Measurements from ENCODE around the gene SMG6. TPM values are rescaled to one million over a fixed set of nuclear protein-coding genes. Genes with fewer than 3 reads are reported as not detected.
"Not testable (repeated sequence)": the region's sequence is repeated elsewhere in the genome, so short reads cannot be mapped to it uniquely, and the experiment has no call there.

The SMG6 gene
- total and polyA plus RNA-seq, 2 of the 13 experiments (the other 11 are each of a cell fraction or from before 2014, with no cell fraction given) = 4.6 to 14.6 TPM

DNA sequence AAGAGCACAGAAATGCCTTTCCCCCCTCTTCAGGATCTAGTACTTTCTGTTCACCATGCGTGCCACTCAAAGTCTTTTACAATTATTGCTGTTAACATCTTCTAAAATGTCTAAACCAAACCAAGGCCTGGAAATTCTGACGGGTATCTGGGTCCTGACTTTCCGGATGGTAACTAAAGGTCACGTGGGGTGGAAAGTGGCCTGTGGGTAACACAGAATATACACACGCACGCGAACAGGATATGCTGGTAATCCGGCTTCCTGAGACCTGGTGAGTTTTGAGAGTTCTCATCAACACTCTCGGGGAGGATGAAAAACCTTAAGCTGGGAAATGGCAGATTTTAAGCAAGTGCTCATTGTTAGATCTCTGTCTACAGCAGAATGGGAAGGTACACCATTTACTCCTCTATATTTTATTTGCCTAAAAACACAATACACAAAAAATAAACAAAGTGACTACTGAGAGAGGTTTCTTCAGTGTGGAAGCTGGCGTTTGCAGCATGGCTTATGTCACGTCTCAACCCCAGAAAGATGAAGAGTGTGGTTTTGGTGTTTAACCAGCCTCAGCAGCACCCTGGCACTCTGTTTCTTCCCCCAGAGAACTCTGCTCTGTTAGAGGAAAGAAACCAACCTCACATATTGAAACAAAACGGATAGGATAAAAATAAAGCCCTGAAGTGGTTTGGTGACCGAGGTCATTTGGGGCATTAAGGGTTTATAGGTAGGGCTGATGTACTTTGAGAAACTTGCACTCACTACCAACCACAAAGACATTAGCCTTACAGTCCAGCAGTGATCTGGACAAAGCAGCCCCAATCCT is 37.3 kb downstream of the SMG6 start:
- no peak overlapping the region for H3K27ac ChIP-seq (ENCODE audit: extremely low read length, insufficient read depth, low read length)
- in situ Hi-C loops (cut with HindIII; ENCODE audit: extremely low pct_ligation_motif_present, low pct_unique_long_range_greater_than_20kb) = no loop called here
- no TSS peak for BruUV-seq (replicated peaks)

DNA sequence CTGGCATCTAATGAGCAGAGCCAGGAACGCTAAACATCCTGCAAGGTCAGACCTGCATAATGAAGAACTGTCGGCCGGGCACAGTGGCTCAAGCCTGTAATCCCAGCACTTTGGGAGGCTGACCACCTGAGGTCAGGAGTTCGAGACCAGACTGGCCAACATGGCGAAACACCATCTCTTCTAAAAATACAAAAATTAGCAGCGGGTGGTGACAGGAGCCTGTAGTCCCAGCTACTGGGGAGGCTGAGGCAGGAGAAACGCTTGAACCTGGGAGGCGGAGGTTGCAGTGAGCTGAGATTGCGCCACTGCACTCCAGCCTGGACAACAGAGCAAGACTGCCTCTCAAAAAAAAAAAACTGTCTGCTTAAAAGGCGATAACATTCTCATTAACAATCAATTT is 38.4 kb downstream of the SMG6 start:
- CTCF ChIA-PET (ENCODE audit: low intra/inter-chr PET ratio, low total read pairs); H3K9ac ChIP-seq (ENCODE audit: insufficient read depth, low read depth, low read length); H3K79me2 ChIP-seq (ENCODE audit: insufficient read depth, low read length); intact Hi-C loops (cut with micrococcal nuclease; ENCODE audit: unreplicated experiment); DNase-seq (ENCODE audit: low spot score); H3K4me3 ChIP-seq (replicated peaks in 1 of 3; ENCODE audit: insufficient read depth in 1 of 3, low read depth in 2 of 3, low read length in 3 of 3); H3K9me3 ChIP-seq (ENCODE audit: low read length); H4K20me1 ChIP-seq (ENCODE audit: insufficient read depth, low read length); in situ Hi-C loops (cut with HindIII; ENCODE audit: extremely low pct_ligation_motif_present, low pct_unique_long_range_greater_than_20kb); H3K4me1 ChIP-seq (ENCODE audit: insufficient read depth, low read length); H3K27me3 ChIP-seq (ENCODE audit: control insufficient read depth in 1 of 2, insufficient read depth in 2 of 2, low read length in 2 of 2); H3K27ac ChIP-seq (ENCODE audit: extremely low read length, insufficient read depth, low read length); BruUV-seq (replicated peaks); H3K4me2 ChIP-seq (ENCODE audit: low read depth, low read length); H2AFZ ChIP-seq (ENCODE audit: low read length); FAIRE-seq; POLR2A ChIA-PET; ATAC-seq: not testable (repeated sequence)
- WGBS (ENCODE audit: low lambda C conversion rate) = 96% methylated on average over 10 of the region's 10 CpGs
- peaks cover 7 to 31% of the 10 kb centered on the region in 2 experiments; a peak in 4 of 5 replicates for H3K36me3 ChIP-seq (replicated peaks in 1 of 2; ENCODE audit: control insufficient read depth in 1 of 2, insufficient read depth in 2 of 2, low read length in 2 of 2)

More for the DNA sequence above, 37.3 kb downstream of the SMG6 start:
- no peaks in the 10 kb centered on the region for H4K20me1 ChIP-seq (ENCODE audit: insufficient read depth, low read length)
- H3K4me3 ChIP-seq (replicated peaks in 1 of 3; ENCODE audit: insufficient read depth in 1 of 3, low read depth in 2 of 3, low read length in 3 of 3) = no peak overlapping the region
- no peak overlapping the region for H3K9ac ChIP-seq (ENCODE audit: insufficient read depth, low read depth, low read length)
- H3K9me3 ChIP-seq (ENCODE audit: low read length) = no peaks in the 10 kb centered on the region
- no peaks in the 10 kb centered on the region for H3K4me1 ChIP-seq (ENCODE audit: insufficient read depth, low read length)
- intact Hi-C loops (cut with micrococcal nuclease; ENCODE audit: unreplicated experiment) = no loop called here
- no peak for TF ChIP-seq AHR (CRISPR knock-in tag; IDR thresholded peaks at IDR 0.05)
- no peak for TF ChIP-seq MYC (CRISPR knock-in tag; IDR thresholded peaks at IDR 0.05; ENCODE audit: borderline replicate concordance)
- TF ChIP-seq ZNF644 (CRISPR knock-in tag; IDR thresholded peaks at IDR 0.05; ENCODE audit: low read depth) = no peak
- no peak for TF ChIP-seq GTF2F1 (IDR thresholded peaks at IDR 0.05; ENCODE audit: low read length)
- TF ChIP-seq CAMTA2 (CRISPR knock-in tag; IDR thresholded peaks at IDR 0.05; ENCODE audit: borderline replicate concordance) = no peak
- TF ChIP-seq CCAR2 (optimal IDR thresholded peaks at IDR 0.05; ENCODE audit: low read depth, low read length) = no peak
- TF ChIP-seq ERF (CRISPR knock-in tag; IDR thresholded peaks at IDR 0.05) = no peak
- TF ChIP-seq ZNF33A (CRISPR knock-in tag; IDR thresholded peaks at IDR 0.05; ENCODE audit: borderline replicate concordance) = no peak
- TF ChIP-seq TP53 (CRISPR knock-in tag; conservative IDR thresholded peaks at IDR 0.05) = no peak
- TF ChIP-seq JDP2 (CRISPR knock-in tag; IDR thresholded peaks at IDR 0.05; ENCODE audit: borderline replicate concordance) = no peak
- TF ChIP-seq UBTF (CRISPR knock-in tag; IDR thresholded peaks at IDR 0.05) = no peak
- TF ChIP-seq ZMYM4 (CRISPR knock-in tag; IDR thresholded peaks at IDR 0.05) = no peak
- TF ChIP-seq FOXJ3 (CRISPR knock-in tag; IDR thresholded peaks at IDR 0.05; ENCODE audit: borderline replicate concordance) = no peak
- TF ChIP-seq, protein P1, sequence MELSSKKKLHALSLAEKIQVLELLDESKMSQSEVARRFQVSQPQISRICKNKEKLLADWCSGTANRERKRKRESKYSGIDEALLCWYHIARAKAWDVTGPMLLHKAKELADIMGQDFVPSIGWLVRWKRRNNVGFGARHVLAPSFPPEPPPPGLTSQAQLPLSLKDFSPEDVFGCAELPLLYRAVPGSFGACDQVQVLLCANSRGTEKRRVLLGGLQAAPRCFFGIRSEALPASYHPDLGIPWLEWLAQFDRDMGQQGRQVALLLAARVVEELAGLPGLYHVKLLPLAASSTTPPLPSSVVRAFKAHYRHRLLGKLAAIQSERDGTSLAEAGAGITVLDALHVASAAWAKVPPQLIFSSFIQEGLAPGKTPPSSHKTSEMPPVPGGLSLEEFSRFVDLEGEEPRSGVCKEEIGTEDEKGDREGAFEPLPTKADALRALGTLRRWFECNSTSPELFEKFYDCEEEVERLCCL (CRISPR knock-in tag; IDR thresholded peaks at IDR 0.05; ENCODE audit: borderline replicate concordance) = no peak
- FAIRE-seq (no peak), ATAC-seq (no peak), DNase-seq (ENCODE audit: low spot score) (no peak)
- peaks cover 10 to 35% of the 10 kb centered on the region in 2 experiments; a peak in 4 of 5 replicates for H3K36me3 ChIP-seq (replicated peaks in 1 of 2; ENCODE audit: control insufficient read depth in 1 of 2, insufficient read depth in 2 of 2, low read length in 2 of 2)
- ChIA-PET POLR2A (no interaction called here), CTCF (ENCODE audit: low intra/inter-chr PET ratio, low total read pairs) (no interaction called here)
- WGBS (ENCODE audit: low lambda C conversion rate) = 97% methylated on average over 13 of the region's 13 CpGs
- H3K79me2 ChIP-seq (ENCODE audit: insufficient read depth, low read length) = no peaks in the 10 kb centered on the region
- no peak overlapping the region for H2AFZ ChIP-seq (ENCODE audit: low read length)
- H3K4me2 ChIP-seq (ENCODE audit: low read depth, low read length) = no peak overlapping the region
- no peaks in the 10 kb centered on the region for H3K27me3 ChIP-seq (ENCODE audit: control insufficient read depth in 1 of 2, insufficient read depth in 2 of 2, low read length in 2 of 2)

Data from HepG2 (cell line).